ENCODE measurements around the gene ATP1A4. TPM values are rescaled to one million over a fixed set of nuclear protein-coding genes. Genes with fewer than 3 reads are reported as not detected.

ATP1A4 gene
- total and polyA plus RNA-seq, 2 of the 13 experiments (the other 11 are each of a cell fraction or from before 2014, with no cell fraction given), result not detected

GRCh38 chr1:160129558-160129957 is 21.8 kb upstream of the ATP1A4 start:
- ATAC-seq (no peak), FAIRE-seq (no peak), DNase-seq (ENCODE audit: low spot score) (no peak)
- Histone ChIP-seq H3K9ac (ENCODE audit: insufficient read depth, low read depth, low read length) (no peak overlapping the region), H3K27me3 (ENCODE audit: control insufficient read depth in 1 of 2, insufficient read depth in 2 of 2, low read length in 2 of 2) (no peaks in the 10 kb centered on the region), H3K27ac (ENCODE audit: extremely low read length, insufficient read depth, low read length) (no peak overlapping the region), H3K4me3 (replicated peaks in 1 of 3; ENCODE audit: insufficient read depth in 1 of 3, low read depth in 2 of 3, low read length in 3 of 3) (no peak overlapping the region), H2AFZ (ENCODE audit: low read length) (no peak overlapping the region), H3K36me3 (replicated peaks in 1 of 2; ENCODE audit: control insufficient read depth in 1 of 2, insufficient read depth in 2 of 2, low read length in 2 of 2) (no peaks in the 10 kb centered on the region), H3K4me1 (ENCODE audit: insufficient read depth, low read length) (peaks cover 73% of the 10 kb centered on the region), H3K9me3 (ENCODE audit: low read length) (no peaks in the 10 kb centered on the region), H3K79me2 (ENCODE audit: insufficient read depth, low read length) (no peaks in the 10 kb centered on the region), H3K4me2 (ENCODE audit: low read depth, low read length) (no peak overlapping the region), H4K20me1 (ENCODE audit: insufficient read depth, low read length) (no peaks in the 10 kb centered on the region)
- 65% methylated on average over 3 of the region's 3 CpGs for WGBS (ENCODE audit: low lambda C conversion rate)
- intact Hi-C loops (cut with micrococcal nuclease; ENCODE audit: unreplicated experiment) (no loop called here), in situ Hi-C loops (cut with HindIII; ENCODE audit: extremely low pct_ligation_motif_present, low pct_unique_long_range_greater_than_20kb) (no loop called here)
- POLR2A ChIA-PET, result interaction anchor here (1.6 kb wide), 1 partner anchor 29 kb away, joined by 3 read pairs; no protein-coding TSS in a partner anchor
- CTCF ChIA-PET (ENCODE audit: low intra/inter-chr PET ratio, low total read pairs), result no interaction called here
- TF ChIP-seq ZNF496 (CRISPR knock-in tag; IDR thresholded peaks at IDR 0.05; ENCODE audit: insufficient replicate concordance) (no peak), ZNF883 (CRISPR knock-in tag; IDR thresholded peaks at IDR 0.05; ENCODE audit: not compliant biosample characterization) (no peak), MAFF (IDR thresholded peaks at IDR 0.05; ENCODE audit: low read depth, low read length) (peak; percentile 43), MAFK (conservative IDR thresholded peaks at IDR 0.05 in 1 of 2, IDR thresholded peaks at IDR 0.05 in 1 of 2; ENCODE audit: low read length in 2 of 2) (peak; percentile 48 to 66; a peak in 3 of 4 replicates)
- TF ChIP-seq, protein P1, sequence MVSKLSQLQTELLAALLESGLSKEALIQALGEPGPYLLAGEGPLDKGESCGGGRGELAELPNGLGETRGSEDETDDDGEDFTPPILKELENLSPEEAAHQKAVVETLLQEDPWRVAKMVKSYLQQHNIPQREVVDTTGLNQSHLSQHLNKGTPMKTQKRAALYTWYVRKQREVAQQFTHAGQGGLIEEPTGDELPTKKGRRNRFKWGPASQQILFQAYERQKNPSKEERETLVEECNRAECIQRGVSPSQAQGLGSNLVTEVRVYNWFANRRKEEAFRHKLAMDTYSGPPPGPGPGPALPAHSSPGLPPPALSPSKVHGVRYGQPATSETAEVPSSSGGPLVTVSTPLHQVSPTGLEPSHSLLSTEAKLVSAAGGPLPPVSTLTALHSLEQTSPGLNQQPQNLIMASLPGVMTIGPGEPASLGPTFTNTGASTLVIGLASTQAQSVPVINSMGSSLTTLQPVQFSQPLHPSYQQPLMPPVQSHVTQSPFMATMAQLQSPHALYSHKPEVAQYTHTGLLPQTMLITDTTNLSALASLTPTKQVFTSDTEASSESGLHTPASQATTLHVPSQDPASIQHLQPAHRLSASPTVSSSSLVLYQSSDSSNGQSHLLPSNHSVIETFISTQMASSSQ (IDR thresholded peaks at IDR 0.05; ENCODE audit: low read depth), result no peak
- TF ChIP-seq, protein P1 (CRISPR knock-in tag; IDR thresholded peaks at IDR 0.05; ENCODE audit: borderline replicate concordance), result no peak
- BruUV-seq (replicated peaks), result no TSS peak

Measured in HepG2 (cell line).